ENCODE data around the gene AMER3.

AMER3 gene

DNA sequence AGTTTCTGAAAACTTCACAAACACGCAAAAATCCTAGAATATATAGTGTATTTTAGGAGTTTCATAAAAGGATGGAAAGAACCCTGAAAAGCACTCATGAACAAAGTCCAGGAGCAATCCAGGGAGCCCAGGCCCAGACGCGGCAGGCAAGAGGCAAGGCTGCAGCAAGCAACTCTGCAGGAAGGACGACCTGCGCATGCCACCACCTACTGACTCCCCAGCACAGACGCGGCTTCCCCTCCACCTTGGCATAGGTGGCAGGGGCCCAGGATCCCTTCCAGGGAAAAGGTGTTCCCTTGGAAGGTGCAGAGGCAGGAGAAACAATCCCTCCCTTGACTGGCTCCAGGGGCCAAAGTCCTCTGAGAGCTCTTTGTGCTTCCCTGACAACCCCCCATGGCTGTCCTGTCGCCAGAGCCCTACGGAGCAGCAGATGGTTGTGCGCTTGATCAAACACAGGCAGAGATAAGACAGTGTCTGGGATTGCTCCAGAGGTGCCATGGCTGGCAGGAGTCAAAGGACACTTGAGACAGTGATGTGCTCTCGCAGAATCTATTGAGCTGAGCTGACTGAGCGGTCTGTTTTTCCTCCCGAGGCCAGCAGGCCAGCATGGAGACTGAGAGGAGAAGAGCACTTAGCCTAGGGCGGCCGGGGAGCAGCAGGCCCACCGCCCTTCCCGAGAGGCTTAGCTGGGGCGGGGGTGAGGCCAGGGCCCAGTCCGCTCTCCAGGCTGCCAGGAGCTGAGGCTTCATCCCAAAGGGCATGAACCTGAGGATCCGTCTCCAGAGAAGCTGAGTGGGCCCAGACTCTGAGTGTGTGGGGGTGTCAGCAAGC, 10.8 kb upstream of the AMER3 start:
- no peak overlapping the region for H3K18ac ChIP-seq (ENCODE audit: low read depth in 1 of 2, low read length in 2 of 2)
- H4K8ac ChIP-seq (ENCODE audit: low read length): no peak overlapping the region
- H2BK15ac ChIP-seq (ENCODE audit: low read depth, poor library complexity, severe bottlenecking): no peak overlapping the region
- no peak overlapping the region for H3K4me2 ChIP-seq (ENCODE audit: low read length, poor library complexity, severe bottlenecking)
- 19% methylated on average over 19 of the region's 20 CpGs for WGBS
- no peaks in the 10 kb centered on the region for H3K36me3 ChIP-seq (ENCODE audit: control insufficient read depth in 1 of 2, insufficient read depth in 2 of 2, low read depth in 1 of 2, low read length in 2 of 2)
- H2BK12ac ChIP-seq (ENCODE audit: low read length in 2 of 2): no peak overlapping the region
- H3K27ac ChIP-seq (ENCODE audit: low read length, poor library complexity, severe bottlenecking): no peak overlapping the region
- no peak overlapping the region for H2AK5ac ChIP-seq (ENCODE audit: low read length, severe bottlenecking)
- peaks cover 6 to 13% of the 10 kb centered on the region in 2 experiments for H3K27me3 ChIP-seq (ENCODE audit: control insufficient read depth in 1 of 2, insufficient read depth in 1 of 2, low read length in 2 of 2)
- no peak overlapping the region for H2BK5ac ChIP-seq (ENCODE audit: low read depth, low read length, poor library complexity, severe bottlenecking)
- no peak overlapping the region for H3K4ac ChIP-seq (ENCODE audit: low read depth in 1 of 2, low read length in 2 of 2)
- no peak overlapping the region for H3K9ac ChIP-seq (ENCODE audit: low read length)
- no peak overlapping the region for H4K91ac ChIP-seq (ENCODE audit: low read length)
- no peaks in the 10 kb centered on the region for H3K79me1 ChIP-seq (replicated peaks; ENCODE audit: low read length, poor library complexity, severe bottlenecking)
- no peak overlapping the region for H3K4me3 ChIP-seq (ENCODE audit: insufficient read depth in 1 of 2, low read depth in 1 of 2, low read length in 2 of 2)
- no peak overlapping the region for H3K14ac ChIP-seq (ENCODE audit: low read length in 2 of 2)
- no peak overlapping the region for H3K23ac ChIP-seq (ENCODE audit: low read length in 2 of 2)
- H3K9me3 ChIP-seq (ENCODE audit: control insufficient read depth, low read length): no peaks in the 10 kb centered on the region
- DNase-seq: no peak
- H2AFZ ChIP-seq (ENCODE audit: low read depth, low read length): no peak overlapping the region
- H2BK120ac ChIP-seq (ENCODE audit: low read depth, low read length): no peak overlapping the region
- no peaks in the 10 kb centered on the region for H3K4me1 ChIP-seq (ENCODE audit: control insufficient read depth, insufficient read depth, low read depth, low read length)

GRCh38 chr2:130749078-130749477, 6.3 kb upstream of the AMER3 start:
- Histone ChIP-seq H3K4ac (ENCODE audit: low read depth in 1 of 2, low read length in 2 of 2) (no peak overlapping the region), H3K79me1 (replicated peaks; ENCODE audit: low read length, poor library complexity, severe bottlenecking) (no peaks in the 10 kb centered on the region), H2BK15ac (ENCODE audit: low read depth, poor library complexity, severe bottlenecking) (no peak overlapping the region), H3K4me2 (ENCODE audit: low read length, poor library complexity, severe bottlenecking) (no peak overlapping the region), H4K8ac (ENCODE audit: low read length) (no peak overlapping the region), H2AFZ (ENCODE audit: low read depth, low read length) (no peak overlapping the region), H2BK5ac (ENCODE audit: low read depth, low read length, poor library complexity, severe bottlenecking) (no peak overlapping the region), H3K27ac (ENCODE audit: low read length, poor library complexity, severe bottlenecking) (no peak overlapping the region), H3K14ac (ENCODE audit: low read length in 2 of 2) (no peak overlapping the region), H3K18ac (ENCODE audit: low read depth in 1 of 2, low read length in 2 of 2) (no peak overlapping the region), H3K4me3 (ENCODE audit: insufficient read depth in 1 of 2, low read depth in 1 of 2, low read length in 2 of 2) (no peak overlapping the region), H3K9ac (ENCODE audit: low read length) (no peak overlapping the region), H3K4me1 (ENCODE audit: control insufficient read depth, insufficient read depth, low read depth, low read length) (no peaks in the 10 kb centered on the region), H3K23ac (ENCODE audit: low read length in 2 of 2) (no peak overlapping the region), H3K27me3 (ENCODE audit: control insufficient read depth in 1 of 2, insufficient read depth in 1 of 2, low read length in 2 of 2) (peaks cover 0 to 3% of the 10 kb centered on the region in 2 experiments), H2BK120ac (ENCODE audit: low read depth, low read length) (no peak overlapping the region), H3K9me3 (ENCODE audit: control insufficient read depth, low read length) (no peaks in the 10 kb centered on the region), H2AK5ac (ENCODE audit: low read length, severe bottlenecking) (no peak overlapping the region), H4K91ac (ENCODE audit: low read length) (no peak overlapping the region), H2BK12ac (ENCODE audit: low read length in 2 of 2) (no peak overlapping the region), H3K36me3 (ENCODE audit: control insufficient read depth in 1 of 2, insufficient read depth in 2 of 2, low read depth in 1 of 2, low read length in 2 of 2) (no peaks in the 10 kb centered on the region)
- WGBS: 79% methylated on average over 9 of the region's 9 CpGs
- no peak for DNase-seq

GRCh38 chr2:130749641-130750040, 5.7 kb upstream of the AMER3 start:
- H3K14ac ChIP-seq (ENCODE audit: low read length in 2 of 2): no peak overlapping the region
- H2BK15ac ChIP-seq (ENCODE audit: low read depth, poor library complexity, severe bottlenecking): no peak overlapping the region
- H4K91ac ChIP-seq (ENCODE audit: low read length): no peak overlapping the region
- 80% methylated on average over 6 of the region's 6 CpGs for WGBS
- no peak overlapping the region for H3K27ac ChIP-seq (ENCODE audit: low read length, poor library complexity, severe bottlenecking)
- no peaks in the 10 kb centered on the region for H3K4me1 ChIP-seq (ENCODE audit: control insufficient read depth, insufficient read depth, low read depth, low read length)
- H3K23ac ChIP-seq (ENCODE audit: low read length in 2 of 2): no peak overlapping the region
- no peak overlapping the region for H3K9ac ChIP-seq (ENCODE audit: low read length)
- H4K8ac ChIP-seq (ENCODE audit: low read length): no peak overlapping the region
- no peaks in the 10 kb centered on the region for H3K36me3 ChIP-seq (ENCODE audit: control insufficient read depth in 1 of 2, insufficient read depth in 2 of 2, low read depth in 1 of 2, low read length in 2 of 2)
- no peak overlapping the region for H3K4me2 ChIP-seq (ENCODE audit: low read length, poor library complexity, severe bottlenecking)
- H3K79me1 ChIP-seq (replicated peaks; ENCODE audit: low read length, poor library complexity, severe bottlenecking): no peaks in the 10 kb centered on the region
- H2BK5ac ChIP-seq (ENCODE audit: low read depth, low read length, poor library complexity, severe bottlenecking): no peak overlapping the region
- peaks cover 3 to 5% of the 10 kb centered on the region in 2 experiments for H3K27me3 ChIP-seq (ENCODE audit: control insufficient read depth in 1 of 2, insufficient read depth in 1 of 2, low read length in 2 of 2)
- no peak overlapping the region for H2AK5ac ChIP-seq (ENCODE audit: low read length, severe bottlenecking)
- no peak overlapping the region for H2BK12ac ChIP-seq (ENCODE audit: low read length in 2 of 2)
- no peaks in the 10 kb centered on the region for H3K9me3 ChIP-seq (ENCODE audit: control insufficient read depth, low read length)
- no peak overlapping the region for H3K18ac ChIP-seq (ENCODE audit: low read depth in 1 of 2, low read length in 2 of 2)
- H2BK120ac ChIP-seq (ENCODE audit: low read depth, low read length): no peak overlapping the region
- H3K4ac ChIP-seq (ENCODE audit: low read depth in 1 of 2, low read length in 2 of 2): no peak overlapping the region
- H2AFZ ChIP-seq (ENCODE audit: low read depth, low read length): no peak overlapping the region
- no peak for DNase-seq
- H3K4me3 ChIP-seq (ENCODE audit: insufficient read depth in 1 of 2, low read depth in 1 of 2, low read length in 2 of 2): no peak overlapping the region

GRCh38 chr2:130754811-130755210, 529 bp upstream of the AMER3 start:
- DNase-seq: no peak
- H3K9ac ChIP-seq (ENCODE audit: low read length): no peak overlapping the region
- H3K18ac ChIP-seq (ENCODE audit: low read depth in 1 of 2, low read length in 2 of 2): no peak overlapping the region
- H3K36me3 ChIP-seq (ENCODE audit: control insufficient read depth in 1 of 2, insufficient read depth in 2 of 2, low read depth in 1 of 2, low read length in 2 of 2): no peaks in the 10 kb centered on the region
- H3K4me2 ChIP-seq (ENCODE audit: low read length, poor library complexity, severe bottlenecking): no peak overlapping the region
- H2BK120ac ChIP-seq (ENCODE audit: low read depth, low read length): no peak overlapping the region
- H2AK5ac ChIP-seq (ENCODE audit: low read length, severe bottlenecking): no peak overlapping the region
- no peak overlapping the region for H3K14ac ChIP-seq (ENCODE audit: low read length in 2 of 2)
- H2BK15ac ChIP-seq (ENCODE audit: low read depth, poor library complexity, severe bottlenecking): no peak overlapping the region
- 30% methylated on average over 7 of the region's 8 CpGs for WGBS
- no peak overlapping the region for H3K4ac ChIP-seq (ENCODE audit: low read depth in 1 of 2, low read length in 2 of 2)
- no peak overlapping the region for H4K8ac ChIP-seq (ENCODE audit: low read length)
- H2BK12ac ChIP-seq (ENCODE audit: low read length in 2 of 2): no peak overlapping the region
- no peak overlapping the region for H3K4me3 ChIP-seq (ENCODE audit: insufficient read depth in 1 of 2, low read depth in 1 of 2, low read length in 2 of 2)
- H4K91ac ChIP-seq (ENCODE audit: low read length): no peak overlapping the region
- peaks cover 39 to 40% of the 10 kb centered on the region in 2 experiments for H3K27me3 ChIP-seq (ENCODE audit: control insufficient read depth in 1 of 2, insufficient read depth in 1 of 2, low read length in 2 of 2)
- no peak overlapping the region for H2AFZ ChIP-seq (ENCODE audit: low read depth, low read length)
- no peak overlapping the region for H3K23ac ChIP-seq (ENCODE audit: low read length in 2 of 2)
- no peak overlapping the region for H2BK5ac ChIP-seq (ENCODE audit: low read depth, low read length, poor library complexity, severe bottlenecking)
- no peaks in the 10 kb centered on the region for H3K79me1 ChIP-seq (replicated peaks; ENCODE audit: low read length, poor library complexity, severe bottlenecking)
- no peak overlapping the region for H3K27ac ChIP-seq (ENCODE audit: low read length, poor library complexity, severe bottlenecking)
- H3K9me3 ChIP-seq (ENCODE audit: control insufficient read depth, low read length): no peaks in the 10 kb centered on the region
- H3K4me1 ChIP-seq (ENCODE audit: control insufficient read depth, insufficient read depth, low read depth, low read length): peaks cover 10% of the 10 kb centered on the region
